AG09309 (cell line): Measurements from ENCODE around the gene JAKMIP1.

Experiments used
- DNase-seq: peaks from one replicate; pipeline ENCODE4 v3.0.0-alpha.2; 2010; ENCODE audit warnings: low read depth
- H3K4me3 ChIP-seq: 2 replicates; pipeline ENCODE4 v1.5.1; 2011; ENCODE audit warnings: mild to moderate bottlenecking, low read depth, low read length, moderate library complexity; ENCODE audit not compliant: control insufficient read depth
- TF ChIP-seq, protein P1 (sequence below): IDR thresholded peaks from 2 replicates; pipeline ENCODE4 v1.5.1; 2011; ENCODE audit warnings: mild to moderate bottlenecking, low read depth, low read length, inconsistent platforms; ENCODE audit not compliant: insufficient read depth, control insufficient read depth; ENCODE audit errors: missing control alignments

Gene JAKMIP1

DNA sequence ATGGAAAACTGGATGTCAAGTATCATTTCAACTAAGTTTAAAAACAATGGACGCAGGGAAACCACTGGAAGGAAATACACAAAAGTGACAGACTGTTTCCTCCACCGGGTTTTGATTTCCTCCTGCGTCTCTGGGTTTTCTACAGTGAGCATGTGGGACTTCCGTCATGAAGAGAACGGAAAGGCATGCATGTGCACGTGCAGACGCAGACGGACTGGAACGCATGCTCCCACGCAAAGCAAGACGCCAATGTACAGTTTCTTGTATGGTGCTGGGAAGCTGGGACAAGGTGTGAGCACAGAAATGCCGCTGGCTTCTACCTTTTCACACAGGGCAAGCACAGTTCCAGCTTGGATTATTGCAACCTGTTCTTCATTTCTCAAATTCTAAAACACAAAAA, 151.8 kb downstream of the JAKMIP1 start:
- TF ChIP-seq, protein P1, sequence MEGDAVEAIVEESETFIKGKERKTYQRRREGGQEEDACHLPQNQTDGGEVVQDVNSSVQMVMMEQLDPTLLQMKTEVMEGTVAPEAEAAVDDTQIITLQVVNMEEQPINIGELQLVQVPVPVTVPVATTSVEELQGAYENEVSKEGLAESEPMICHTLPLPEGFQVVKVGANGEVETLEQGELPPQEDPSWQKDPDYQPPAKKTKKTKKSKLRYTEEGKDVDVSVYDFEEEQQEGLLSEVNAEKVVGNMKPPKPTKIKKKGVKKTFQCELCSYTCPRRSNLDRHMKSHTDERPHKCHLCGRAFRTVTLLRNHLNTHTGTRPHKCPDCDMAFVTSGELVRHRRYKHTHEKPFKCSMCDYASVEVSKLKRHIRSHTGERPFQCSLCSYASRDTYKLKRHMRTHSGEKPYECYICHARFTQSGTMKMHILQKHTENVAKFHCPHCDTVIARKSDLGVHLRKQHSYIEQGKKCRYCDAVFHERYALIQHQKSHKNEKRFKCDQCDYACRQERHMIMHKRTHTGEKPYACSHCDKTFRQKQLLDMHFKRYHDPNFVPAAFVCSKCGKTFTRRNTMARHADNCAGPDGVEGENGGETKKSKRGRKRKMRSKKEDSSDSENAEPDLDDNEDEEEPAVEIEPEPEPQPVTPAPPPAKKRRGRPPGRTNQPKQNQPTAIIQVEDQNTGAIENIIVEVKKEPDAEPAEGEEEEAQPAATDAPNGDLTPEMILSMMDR, result no peak
- H3K4me3 ChIP-seq, result no peak overlapping the region
- no peak for DNase-seq

- TF ChIP-seq, protein P1, result no peak
- DNase-seq, result no peak
Measured at GRCh38 chr4:6047130-6047673, 153.1 kb downstream of the JAKMIP1 start.

DNA sequence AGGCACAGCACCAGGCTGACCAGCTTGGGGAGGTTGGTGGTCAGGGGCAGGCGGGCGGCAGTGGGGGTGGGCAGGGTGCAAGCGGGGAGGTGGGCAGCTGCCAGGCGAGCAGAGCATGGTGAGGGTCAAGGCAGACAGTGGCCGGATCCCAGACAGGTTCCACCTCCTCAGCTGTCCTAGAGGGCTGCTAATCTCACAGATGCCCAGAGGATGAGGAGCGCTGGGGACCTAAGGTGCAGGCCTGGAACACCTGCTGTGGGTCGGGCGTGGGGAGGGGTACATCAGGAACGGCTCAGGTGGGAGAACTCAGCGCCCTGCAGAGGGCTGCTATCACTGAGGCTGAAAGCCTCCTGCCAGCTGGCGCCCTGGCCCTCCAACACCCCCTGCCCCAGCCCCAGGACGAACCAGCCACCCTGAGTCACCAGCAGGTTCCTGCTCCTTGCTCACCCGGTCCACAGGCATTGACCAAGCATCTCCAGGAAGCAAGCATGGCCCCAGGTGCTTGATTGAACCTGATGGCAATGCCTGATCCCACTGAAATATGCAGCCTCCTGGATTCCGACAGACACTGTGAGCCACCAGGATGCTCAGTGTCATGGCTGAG, 153.7 kb downstream of the JAKMIP1 start:
- TF ChIP-seq, protein P1, result no peak
- no peak for DNase-seq
- H3K4me3 ChIP-seq, result no peak overlapping the region

More at GRCh38 chr4:6047130-6047673, 153.1 kb downstream of the JAKMIP1 start:
- no peak overlapping the region for H3K4me3 ChIP-seq

DNA sequence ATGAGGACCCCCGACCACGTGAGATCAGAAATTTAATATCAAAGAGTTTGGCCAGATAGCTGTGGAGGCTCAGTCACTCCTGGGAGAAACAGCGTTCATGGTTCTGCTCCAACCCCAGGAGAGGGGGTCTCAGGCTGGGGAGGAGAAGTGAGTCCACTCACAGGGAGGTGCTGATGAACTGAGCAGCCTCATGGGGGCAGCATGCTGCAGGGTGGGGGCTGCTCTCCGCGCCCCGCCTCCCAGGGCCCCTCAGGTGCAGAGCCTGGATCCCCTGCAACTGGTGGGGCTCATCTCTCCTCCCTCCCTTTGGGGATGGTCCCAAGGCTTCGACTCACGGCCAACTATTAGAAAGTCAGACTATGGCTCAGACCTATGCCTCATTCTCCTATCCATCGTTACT, 155.5 kb downstream of the JAKMIP1 start:
- no peak for DNase-seq
- TF ChIP-seq, protein P1, result no peak

GRCh38 chr4:6044276-6044675, 156.1 kb downstream of the JAKMIP1 start:
- H3K4me3 ChIP-seq, result no peak overlapping the region
- no peak for DNase-seq
- TF ChIP-seq, protein P1, result no peak

More for the DNA sequence above, 155.5 kb downstream of the JAKMIP1 start:
- H3K4me3 ChIP-seq, result no peak overlapping the region

GRCh38 chr4:6043843-6044242, 156.5 kb downstream of the JAKMIP1 start:
- TF ChIP-seq, protein P1, result no peak
- H3K4me3 ChIP-seq, result no peak overlapping the region
- DNase-seq, result no peak
